Amygdala (tissue), 56 donors: ENCODE measurements around the gene RAMP1.
"Not testable (repeated sequence)": the region's sequence is repeated elsewhere in the genome, so short reads cannot be mapped to it uniquely, and the experiment has no call there.

Experiments
- DNase-seq, 56 donors: peaks; one replicate each; lab custom pipeline; 2025; lab: John Stamatoyannopoulos, UW

RAMP1 gene

DNA sequence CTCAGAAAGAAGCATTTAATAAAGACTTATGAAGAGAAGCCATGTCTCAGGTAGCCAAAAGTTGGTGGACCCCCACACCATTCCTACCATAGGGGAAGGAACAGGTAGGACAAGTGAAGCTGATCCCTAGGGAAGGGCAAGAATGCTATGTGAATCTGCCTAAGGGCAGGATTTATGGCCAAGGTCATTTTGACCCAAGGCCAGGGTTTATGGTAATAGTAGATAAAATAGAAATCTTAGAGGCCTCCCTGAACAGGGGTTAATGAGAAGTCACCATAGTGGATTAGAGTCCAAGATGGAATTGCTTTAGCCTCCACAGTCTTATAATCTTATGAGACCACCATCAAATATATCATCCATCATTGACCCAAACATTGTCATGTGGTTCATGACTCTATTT, 81.4 kb downstream of the RAMP1 start:
- no peak for DNase-seq

DNA sequence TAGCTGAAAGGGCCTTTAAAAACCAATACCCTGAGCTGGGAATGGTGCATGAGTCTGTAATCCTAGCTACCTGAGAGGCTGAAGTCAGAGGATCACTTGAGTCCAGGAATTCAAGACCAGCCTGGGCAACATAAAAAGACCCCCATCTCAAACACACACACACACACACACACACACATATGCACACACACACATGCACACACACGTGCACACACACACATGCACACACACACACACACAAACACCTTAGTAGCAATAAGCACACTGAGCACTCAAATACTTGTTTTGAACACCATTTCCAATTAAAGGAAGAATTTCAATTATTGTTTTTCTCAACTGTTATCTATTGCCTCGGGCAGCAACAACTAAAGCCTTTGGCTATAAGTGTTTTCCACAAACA, 81.8 kb downstream of the RAMP1 start:
- no peak for DNase-seq

GRCh38 chr2:237942513-237942899, 83.1 kb downstream of the RAMP1 start:
- no peak for DNase-seq

GRCh38 chr2:237943395-237944094, 84.1 kb downstream of the RAMP1 start:
- DNase-seq: peak in 28 of 56 donors; percentile 18 to 77 (median 40)

- DNase-seq: no peak
Measured at GRCh38 chr2:237944302-237944701, 84.9 kb downstream of the RAMP1 start.

- no peak for DNase-seq
Measured at GRCh38 chr2:237946423-237946822, 87.0 kb downstream of the RAMP1 start.

DNA sequence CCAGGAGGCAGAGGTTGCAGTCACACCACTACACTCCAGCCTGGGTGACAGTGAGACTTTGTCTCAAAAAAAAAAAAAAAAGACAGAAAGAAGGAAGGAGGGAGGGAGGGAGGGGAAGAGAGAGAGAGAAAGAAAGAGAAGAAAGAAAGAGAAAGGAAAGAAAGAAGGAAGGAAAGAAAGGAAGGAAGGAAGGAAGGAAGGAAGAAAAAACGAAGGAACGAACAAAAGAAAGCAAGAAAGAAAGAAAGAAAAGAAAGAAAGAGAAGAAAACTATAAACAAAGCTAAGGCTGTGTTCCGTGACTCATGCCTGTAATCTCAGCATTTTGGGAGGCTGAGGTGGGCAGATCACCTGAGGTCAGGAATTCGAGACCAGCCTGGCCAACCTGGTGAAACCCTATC, 91.9 kb downstream of the RAMP1 start:
- DNase-seq: not testable (repeated sequence)

GRCh38 chr2:237951878-237952277, 92.5 kb downstream of the RAMP1 start:
- no peak for DNase-seq

- no peak for DNase-seq
Measured at GRCh38 chr2:237952851-237953250, 93.4 kb downstream of the RAMP1 start.

DNA sequence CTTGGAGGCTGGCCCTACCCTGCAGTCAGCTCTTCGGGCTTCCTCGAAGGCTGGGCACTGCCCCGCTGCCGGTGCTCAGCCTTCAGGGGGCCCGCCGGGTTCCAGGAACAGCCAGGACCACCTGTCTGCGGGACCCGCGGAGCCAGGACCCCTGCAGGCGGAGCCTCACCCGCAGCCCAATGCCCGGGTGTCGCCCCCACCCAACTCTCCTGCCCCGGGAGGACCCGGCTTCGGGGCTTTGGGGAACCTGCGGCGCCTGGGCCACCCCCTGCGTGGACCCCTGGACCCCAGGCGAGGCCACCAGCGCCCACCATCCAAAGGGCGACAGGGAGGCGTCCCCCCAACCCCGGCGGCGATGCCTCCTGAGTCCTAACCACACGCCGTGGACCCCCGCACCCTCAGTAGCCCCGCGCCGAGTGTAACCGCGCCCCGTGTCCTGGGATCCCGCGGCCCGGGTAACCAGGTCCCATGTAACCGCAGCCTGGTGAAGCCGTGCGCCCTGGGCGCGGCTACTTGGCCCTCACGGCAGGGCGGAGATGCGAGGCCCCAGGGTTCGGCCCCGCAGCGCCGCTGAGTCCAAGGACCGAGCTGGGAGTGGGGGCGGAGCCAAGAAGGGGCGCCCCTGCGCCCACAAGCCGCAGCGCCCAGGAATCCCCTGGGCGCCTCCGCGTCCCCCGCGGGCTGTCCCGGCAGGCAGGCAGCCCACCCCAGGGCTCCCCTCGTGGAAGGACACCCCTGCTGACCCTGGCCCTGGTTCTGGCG, 96.4 kb downstream of the RAMP1 start:
- DNase-seq: no peak

- DNase-seq: peak in 1 of 56 donors; percentile 22
Measured at GRCh38 chr2:237956402-237956736, 96.9 kb downstream of the RAMP1 start.

- no peak for DNase-seq
Measured at GRCh38 chr2:237961637-237962036, 102.2 kb downstream of the RAMP1 start.
